ENCODE results near the gene NUCB2.

The NUCB2 gene

DNA sequence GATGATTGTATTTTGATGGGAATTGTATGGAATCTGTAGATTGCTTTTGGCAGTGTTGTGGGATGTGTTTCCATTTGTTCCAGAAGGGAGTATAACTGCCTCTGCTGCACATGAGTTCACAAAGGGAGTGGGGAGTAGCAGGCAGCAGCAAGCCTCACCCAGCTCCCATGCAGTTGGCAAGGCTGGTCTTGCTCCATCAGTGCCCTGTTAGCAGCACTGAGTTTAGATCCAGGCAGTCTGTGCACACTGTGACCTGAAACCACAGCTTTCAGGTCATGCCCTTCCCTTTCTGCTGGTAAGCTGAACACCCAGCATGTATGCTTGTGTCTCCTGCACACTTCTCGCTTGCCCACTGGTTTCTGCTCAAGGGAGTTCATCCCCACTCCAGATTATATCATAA, 3.7 kb upstream of the NUCB2 start:
- DNase-seq = peak; percentile 39

DNA sequence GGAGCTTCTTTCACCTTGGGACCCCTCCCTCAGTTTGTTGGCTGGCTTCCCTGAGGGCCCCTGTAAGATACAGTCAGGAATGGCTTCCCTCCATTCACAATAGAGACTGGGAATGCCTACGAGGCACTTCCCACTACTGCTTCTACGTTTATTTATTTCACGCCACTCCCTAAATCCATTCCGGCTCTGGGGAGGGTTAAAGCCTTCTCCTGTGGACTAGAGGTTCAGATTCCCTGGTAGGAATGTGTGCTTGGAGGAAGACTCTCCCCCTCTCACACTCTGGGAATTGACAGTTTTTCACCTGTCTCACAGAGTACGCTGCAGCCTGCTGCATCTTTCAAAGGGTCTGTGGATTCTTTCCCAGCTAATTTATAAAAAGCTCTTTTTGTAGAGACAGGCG, 3.3 kb upstream of the NUCB2 start:
- DNase-seq = no peak

DNA sequence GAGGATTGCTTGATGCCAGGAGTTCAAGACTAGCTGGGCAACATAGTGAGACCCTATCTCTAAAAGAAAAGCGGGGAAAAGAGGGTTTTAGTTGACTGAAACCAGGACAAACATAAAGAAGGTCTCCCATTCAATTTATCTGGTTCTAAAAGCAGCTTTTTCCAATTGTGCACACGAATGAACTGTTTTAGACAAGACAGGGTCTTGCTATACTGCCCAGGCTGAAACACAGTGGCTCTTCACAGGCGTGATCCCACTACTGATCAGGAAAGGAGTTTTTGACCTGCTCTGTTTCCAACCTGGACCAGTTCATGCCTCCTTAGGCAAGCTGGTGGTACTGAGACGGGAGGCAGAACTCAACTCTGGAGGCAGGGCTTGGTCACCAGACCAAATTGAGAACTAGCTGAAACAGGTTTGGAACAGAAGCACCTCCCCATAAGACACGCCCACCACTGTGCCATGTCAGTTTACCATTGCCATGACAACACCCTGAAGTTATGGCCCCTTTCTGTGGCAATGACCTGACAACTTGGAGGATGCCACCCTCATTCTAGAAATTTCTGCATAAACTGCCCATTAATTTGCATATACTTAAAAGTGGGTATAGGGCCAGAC, 2.8 kb upstream of the NUCB2 start:
- peak; percentile 72 for DNase-seq

DNA sequence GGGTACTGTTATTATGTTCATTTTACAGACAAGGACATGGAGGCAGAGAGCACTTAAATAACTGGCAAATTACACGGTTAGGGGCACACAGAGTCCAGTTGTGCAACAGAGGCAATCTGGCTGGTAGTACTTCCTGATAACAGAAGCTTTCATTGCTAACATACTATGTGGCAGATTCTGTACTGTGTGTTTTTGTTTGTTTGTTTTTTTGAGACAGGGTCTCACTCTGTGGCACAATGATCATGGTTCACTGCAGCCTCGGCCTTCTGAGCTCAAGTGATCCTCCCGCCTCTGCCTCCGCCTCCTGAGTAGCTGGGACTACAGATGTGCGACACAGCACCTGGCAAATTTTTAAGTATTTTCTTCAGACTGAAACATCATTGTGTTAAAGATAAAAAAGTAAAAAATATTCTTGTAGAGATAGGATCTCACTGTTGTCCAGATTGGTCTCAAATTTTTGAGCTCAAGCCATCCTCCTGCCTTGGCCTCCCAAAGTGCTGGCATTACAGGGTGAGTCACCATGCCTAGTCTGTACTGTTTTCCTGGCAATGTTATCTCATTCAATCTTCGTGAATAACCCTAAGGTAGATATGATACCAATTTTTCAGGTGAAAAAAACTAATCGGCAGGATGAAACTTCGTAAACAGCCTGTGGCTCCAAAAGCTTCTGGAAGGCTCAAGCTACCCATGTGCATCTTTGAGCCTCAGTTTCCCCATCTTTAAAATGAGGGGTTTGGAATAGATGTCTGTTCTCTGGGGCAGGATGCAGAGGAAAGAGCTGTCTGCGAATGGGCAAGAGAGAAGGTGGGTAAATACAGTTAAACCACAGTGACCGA, 921 bp upstream of the NUCB2 start:
- DNase-seq = peak; percentile 74

DNA sequence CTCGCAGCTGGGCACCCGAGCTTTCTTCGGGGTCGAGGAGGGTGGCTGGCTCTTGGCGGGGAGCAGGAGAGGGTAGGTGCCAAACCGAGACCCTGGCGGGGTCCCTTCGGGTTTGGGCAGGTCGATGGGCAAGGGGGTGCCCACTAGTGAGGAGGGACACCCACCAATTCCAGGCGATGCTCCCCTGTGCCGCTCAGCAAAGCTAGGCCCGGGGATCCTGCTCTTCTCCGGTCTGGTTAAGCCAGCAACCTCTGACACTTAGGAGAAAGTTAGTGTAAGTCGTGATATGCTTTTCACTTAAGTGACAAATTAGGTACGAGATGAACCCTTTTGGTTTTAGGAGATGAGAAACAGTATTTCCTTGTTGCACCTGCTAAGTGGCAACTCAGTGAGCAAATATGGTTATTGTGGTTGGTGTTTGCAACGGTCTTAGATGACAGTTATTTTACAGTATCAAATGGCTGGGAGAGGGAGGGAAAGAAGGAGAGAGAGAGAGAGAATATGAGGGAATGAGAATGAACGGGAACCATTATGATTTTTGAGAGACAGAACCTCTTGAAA, 565 bp downstream of the NUCB2 start:
- peak; percentile 84 for DNase-seq

DNA sequence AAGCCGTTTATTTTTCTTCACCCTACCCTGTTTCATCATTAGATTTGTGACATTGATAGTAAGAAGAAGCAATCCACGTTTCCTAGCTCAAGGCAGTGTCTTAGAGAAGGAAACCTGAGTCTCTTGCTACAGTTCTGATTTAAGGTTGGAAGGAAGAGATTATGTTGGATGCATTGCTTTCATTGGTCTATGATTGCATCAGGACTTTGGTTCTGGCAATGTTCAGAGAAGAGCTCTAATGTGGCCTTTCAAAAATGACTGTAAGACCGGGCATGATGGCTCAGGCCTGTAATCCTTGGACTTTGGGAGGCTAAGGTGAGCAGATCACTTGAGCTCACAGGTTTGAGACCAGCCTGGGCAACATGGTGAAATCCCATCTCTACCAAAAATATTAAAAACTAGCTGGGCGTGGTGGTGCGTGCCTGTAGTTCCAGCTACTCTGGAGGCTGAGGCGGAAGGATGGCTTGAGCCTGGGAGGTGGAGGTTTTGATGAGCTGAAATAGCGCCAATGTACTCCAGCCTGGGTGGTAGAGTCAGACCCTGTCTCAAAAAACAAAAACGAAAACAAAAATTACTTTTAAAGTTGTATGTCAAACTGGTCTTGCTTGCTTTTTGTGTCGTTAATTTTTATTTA, 4.1 kb downstream of the NUCB2 start:
- DNase-seq = peak; percentile 12

DNA sequence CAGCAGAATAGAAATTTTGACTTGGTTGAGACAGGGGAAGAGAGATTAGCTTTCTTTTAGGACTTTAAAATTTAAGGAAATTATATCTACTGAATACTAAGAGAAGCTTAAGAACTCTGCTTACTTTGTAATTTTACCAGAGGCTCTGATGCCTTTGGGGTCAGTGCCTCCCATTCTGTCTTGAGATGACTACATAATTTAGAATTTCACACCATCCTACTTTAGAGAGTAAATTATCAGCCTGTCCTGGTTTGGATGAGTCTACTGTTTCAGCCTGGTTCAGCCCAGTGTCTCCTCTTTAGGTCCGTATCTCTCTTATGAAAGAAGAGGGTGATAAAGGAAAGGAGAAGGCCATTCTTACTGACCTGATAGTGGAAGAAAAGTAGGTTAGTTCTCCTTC, 9.8 kb downstream of the NUCB2 start:
- no peak for DNase-seq

DNA sequence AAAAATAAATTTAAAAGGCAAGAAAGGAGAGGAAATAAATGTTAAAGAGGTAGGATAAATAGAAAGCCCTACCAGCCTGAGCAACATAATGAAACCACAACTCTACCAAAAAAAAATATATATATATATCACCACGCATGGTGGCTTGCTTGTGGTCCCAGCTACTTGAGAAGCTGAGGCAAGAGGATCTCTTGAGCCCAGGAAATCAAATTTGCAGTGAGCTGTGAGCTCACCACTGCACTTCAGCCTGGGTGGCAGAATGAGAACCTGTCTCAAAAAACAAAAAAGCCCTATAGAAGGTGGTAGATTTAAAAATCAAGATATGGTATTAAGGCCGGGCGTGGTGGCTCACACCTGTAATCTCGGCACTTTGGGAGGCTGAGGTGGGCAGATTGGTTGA, 10.5 kb downstream of the NUCB2 start:
- no peak for DNase-seq

DNA sequence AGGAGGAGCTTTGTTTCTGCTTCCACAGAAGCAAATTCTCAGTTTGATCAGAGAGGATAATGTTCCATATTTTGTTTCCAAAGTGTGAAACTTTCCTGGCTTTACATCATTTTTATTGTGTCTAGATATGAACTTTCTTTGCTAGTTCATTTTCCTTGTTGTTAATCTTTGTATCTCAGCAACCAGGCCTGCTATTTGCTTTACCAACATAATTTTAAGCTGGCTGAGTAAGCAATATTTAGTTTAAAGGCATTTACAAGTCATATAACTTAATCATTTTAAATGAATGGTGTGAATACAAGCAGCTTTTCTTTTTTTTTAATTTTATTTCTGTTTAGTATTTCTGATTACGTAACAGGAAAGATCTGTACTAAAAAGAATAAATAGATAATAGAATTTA, 15.2 kb downstream of the NUCB2 start:
- no peak for DNase-seq

DNA sequence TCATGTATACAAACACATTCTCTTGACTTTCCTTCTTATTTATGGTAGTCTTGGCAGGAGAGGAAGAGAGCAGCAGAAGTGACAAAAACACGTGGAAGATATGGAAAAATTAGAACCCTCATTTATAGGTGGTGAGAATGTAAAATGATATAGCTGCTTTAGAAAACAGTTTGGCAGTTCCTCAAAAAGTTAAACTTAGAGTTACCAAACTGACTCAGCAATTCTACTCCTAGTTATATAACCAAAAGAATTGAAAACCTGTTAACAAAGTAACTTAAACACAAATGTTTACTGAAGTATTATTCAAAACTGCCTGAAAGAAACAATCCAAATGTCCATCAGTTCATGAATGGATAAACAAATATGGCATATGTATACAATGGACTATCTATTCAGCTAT, 16.8 kb downstream of the NUCB2 start:
- DNase-seq = peak; percentile 29

DNA sequence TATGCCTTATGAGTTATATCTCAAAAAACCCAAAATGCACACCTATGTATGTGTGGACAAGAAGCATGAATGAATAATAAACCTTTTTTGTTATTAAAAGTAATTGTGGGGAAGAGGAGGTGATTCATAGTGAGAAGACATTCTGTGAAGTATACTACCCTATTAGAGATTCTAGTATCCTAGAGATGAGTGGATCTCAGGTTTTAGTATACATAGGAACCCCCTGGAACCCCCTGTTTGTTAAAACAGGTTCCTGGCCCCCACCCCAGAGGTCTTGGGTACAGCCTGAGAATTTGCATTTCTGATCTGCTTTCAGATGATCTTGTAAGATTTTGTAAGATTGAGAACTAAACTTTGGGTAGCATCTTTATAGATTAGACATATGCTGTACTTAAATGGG, 17.5 kb downstream of the NUCB2 start:
- DNase-seq = no peak

DNA sequence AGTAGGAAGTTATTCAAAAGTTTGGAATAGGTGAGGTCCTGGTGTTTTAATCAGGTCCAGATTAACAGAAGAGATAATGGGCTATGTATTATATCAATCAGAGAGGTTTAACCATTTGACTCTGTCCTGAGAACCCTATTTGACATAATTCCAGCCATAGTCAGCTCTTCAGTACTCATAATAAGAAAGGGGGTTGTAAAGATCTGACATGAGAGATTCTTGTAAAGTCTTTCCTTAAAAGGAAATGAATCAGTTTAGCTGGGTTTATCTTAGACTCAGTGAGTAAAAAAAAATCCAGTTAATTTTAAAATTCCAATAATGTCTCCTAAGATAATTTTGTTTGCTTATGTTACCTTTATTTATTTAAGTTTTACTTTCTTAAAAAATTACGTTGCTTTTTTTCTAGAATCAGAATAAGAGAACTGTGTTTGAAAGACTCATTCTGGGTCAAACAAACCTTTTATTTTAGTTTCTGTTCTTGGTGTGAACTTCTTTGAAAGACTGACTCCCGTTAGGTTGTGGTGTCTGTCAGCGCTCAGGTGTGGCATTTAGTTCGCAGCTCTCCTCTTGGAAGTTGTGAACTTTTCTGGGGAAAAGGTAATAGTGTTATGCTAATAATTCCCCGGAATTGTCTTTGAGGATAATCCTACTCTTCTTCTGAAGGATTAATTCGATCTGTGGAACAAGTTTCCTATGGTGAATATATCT, 20.5 kb downstream of the NUCB2 start:
- no peak for DNase-seq

DNA sequence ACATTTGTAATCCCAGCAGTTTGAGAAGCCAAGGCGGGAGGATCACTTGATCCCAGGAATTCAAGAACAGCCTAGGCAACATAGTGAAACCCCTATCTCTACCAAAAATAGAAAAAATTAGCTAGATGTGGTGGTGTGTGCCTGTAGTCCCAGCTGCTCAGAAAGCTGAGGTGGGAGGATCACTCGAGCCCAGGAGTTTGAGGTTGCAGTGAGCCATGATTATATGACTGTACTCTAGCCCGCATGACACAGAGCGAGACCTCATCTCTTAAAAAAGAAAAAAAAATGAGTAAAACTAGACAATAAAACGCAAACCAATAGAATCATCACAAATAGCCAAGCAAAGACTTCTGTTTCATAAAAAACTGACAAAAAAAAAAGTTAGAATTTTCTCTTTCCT, 21.8 kb downstream of the NUCB2 start:
- DNase-seq = no peak

DNA sequence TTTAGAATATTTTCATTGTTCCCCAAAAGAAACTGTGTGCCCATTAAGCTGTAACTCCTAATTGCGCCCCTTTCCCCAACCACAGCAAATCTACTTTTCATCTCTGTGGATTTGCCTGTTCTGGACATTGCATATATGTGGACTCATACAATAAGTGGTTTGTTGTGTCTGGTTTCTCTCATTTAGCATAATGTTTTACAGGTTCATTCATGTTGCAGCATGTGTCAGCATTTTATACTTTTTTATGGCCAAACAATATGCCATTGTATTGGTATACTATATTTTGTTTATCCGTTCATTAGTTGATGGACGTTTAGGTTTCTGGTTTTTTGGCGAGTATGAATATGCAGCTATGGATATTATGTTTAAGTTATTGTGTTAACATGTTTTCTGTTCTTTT, 23.8 kb downstream of the NUCB2 start:
- no peak for DNase-seq

DNA sequence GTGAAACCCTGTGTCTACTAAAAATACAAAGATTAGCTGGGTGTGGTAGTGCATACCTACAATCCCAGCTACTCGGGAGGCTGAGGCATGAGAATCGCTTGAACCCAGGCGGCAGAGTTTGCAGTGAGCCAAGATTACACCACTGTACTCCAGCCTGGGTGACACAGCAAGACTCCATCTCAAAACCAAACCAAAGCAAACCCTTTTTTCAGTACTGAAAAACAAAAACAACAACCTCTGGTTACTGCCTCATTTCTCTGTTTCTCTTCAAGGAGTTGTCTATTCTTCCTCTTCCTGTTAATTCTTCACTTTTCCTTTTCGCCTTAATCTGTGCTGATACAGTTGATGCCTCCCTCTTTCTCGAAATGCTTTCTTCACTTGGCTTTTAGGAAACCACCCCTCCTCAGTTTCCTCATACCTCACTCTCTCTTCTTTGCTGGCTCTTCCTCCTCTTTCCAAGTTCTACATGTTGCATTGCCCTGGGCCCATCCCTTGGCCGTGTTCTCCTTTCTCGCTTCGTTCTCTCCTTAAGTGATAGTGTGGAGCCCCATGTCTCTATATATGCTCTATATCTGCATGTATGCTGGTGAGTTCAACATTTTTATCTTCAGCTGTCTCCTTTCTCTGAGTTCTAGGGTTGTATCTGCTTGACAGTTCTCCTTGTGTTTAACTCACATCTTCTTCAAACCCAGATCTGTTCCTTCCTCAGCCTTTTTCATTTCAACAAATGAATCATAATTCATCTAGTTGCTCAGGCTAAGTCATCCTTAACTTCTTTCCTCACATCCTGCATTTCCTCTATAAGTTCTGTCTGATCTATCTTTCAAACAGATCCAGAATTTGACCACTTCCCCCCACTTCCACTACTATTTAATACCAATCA, 37.1 kb downstream of the NUCB2 start:
- peak; percentile 12 for DNase-seq

DNA sequence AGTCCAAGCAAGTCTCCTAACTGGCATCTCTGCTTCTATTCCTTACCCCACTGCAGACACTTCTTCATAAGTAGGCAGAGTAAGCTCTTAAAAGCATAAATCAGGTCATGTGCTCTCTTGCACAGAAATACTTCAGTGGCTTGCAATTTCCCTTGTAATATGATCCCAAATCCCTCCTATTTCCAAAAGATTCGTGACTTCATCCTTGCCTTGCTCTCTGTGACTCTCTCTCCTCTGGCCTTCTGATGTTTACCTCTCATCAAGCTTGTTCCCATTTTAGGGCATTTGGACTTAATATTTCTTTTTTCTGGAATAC, 37.7 kb downstream of the NUCB2 start:
- no peak for DNase-seq

DNA sequence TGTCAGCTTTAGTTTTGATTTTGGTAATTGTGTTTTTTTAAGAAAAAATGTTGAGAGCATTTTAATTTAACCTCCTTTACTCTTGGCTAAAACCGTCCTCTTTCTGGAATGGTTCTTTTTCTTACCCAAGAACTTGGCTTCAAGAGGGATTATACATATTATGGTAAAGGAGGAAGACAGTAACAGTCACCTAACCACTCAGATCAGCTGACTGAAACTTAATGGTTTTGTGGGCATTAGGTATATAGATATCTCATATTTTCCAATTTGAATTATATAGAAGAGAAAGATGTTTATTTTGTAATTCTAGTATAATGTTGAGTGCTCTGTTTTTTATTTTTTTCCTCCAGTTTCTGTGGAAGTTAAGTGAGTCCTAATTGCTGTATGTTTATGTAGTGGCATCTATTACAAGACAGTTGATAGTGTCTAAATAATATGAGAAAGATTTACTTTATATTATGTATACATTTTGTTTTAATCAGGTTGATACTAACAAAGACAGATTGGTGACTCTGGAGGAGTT, 38.4 kb downstream of the NUCB2 start:
- DNase-seq = peak; percentile 29

DNA sequence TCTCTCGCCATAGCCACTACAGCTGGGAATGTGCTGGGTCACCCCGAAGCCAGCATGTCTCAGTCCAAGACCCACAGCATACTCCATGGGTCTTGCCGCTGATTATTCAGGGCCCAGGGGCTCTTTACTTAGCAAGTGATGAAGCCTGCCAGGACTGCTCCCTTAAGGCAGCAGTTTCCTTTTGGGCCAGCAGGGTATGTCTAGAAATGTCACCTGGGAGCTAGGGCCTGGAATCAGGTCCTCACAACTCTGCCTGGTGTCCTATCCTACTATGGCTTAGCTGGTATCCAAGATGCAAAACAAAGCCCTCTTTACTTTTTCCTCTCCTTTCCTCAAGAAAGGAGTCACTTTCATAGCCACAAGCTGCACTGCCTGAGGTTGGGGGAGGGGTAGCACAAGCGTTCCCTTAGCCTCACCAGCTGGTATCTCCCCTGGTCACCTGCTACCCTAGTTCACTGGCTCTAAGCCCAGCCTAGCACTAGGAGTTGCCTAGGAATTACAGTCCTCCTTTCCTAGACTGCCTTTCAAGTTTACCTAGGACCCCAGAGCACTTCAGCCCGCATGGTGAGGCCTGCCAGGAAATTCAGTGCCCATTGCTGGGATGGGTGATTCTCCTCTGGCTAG, 52.4 kb downstream of the NUCB2 start:
- no peak for DNase-seq

DNA sequence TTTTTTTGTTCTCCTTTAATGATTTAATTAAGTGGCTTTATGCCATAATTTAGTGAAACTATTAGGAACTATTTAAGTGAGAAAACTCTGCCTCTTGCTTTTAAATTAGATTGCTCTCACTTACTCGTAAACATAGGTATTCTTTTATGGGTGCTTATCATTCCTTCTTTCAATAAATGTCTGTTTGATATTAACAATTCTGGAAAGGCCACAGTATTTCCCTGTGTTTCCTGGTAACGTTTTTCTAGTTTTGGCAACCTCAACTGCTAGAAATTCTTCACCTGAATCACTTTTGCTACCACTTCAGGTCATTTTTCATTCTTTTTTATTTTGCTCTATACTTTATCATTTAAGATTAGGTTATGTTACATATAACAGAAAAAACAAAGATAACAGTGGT, 55.1 kb downstream of the NUCB2 start:
- no peak for DNase-seq

DNA sequence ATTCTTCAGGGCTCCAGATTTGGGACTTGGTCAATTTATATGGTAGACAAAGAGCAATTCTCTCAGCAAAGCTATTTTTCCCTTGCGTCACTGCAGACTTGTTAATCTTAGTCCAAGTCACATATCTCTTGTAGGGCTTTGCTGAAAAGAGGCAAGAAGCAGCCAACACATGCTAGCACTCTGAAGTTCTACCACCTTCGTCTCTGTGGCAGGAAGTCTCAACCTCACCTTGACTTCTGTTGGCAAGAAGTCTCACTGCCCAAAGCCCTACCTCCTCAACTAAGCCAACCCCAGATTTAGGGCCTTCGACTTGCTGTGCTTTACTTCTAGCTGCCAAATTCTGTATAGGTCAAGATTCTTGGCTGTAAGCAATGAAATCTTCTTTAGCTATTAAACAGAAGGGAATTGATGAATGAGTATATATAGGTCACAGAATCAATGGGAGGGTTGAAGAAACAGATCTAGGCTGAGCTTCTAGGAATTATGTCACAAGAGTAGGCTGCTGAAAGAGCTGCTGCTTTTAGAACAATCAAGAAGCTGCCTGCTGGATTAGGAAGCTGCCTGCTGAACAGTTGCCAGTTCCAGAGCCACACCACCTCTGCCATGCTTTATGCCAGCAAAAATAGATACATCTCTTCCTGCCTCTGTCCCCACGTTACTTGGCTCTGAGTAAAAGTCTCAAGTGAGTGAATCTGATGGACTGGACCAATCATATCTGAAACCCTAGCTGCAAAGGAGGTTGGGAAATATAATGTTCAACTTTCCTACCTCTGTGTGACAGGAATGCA, 57.5 kb downstream of the NUCB2 start:
- DNase-seq = peak; percentile 3

DNA sequence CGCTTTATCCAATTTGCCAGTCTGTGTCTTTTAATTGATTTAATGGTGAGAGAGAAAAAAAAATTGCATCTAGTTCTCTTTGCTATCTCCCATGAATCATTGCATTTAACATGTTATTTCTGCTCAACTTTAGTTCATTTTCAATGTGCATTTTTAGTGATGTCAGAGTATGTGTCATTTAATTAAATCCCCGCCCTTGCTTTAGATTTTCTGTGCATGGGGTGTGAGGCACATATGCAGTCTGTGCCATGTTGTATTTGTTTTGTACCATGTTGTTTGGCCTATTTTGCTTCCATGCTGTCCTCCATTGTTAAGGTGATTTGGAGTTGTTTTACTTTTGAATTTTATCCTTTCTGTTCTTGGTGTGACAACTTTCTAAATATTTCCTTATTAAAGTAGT, 66.7 kb downstream of the NUCB2 start:
- no peak for DNase-seq

Measured in MV-4-11 (cell line).